ENCODE data around the gene GRID1.

GRID1 gene

DNA sequence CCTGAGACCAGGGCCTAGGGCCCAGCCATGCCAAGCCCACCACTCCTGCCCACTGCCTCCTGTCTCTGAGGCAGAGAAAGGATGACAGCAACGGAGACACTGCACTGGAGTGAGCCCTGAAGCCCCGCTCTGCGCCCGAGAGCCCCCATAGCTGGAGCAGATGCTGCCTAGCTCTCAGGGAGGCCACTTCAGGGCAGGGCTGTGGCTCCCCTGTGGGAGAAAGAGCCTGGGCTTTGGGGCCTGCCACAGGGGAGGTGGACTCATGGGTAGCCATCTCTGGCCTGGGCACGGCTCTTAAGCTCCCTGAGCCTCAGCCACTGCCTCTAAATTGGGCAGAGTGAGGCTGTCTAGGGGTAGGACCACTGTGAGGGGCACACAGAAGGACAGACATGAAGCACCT is 214.2 kb downstream of the GRID1 start:
- H3K9me3 Mint-ChIP-seq, result no peaks in the 10 kb centered on the region
- H3K27ac Mint-ChIP-seq, result no peak overlapping the region
- intact Hi-C loops (cut with micrococcal nuclease), result no loop called here
- H3K27me3 Mint-ChIP-seq, result peaks cover 2% of the 10 kb centered on the region
- H3K4me1 Mint-ChIP-seq (ENCODE audit: low read depth), result no peaks in the 10 kb centered on the region
- H3K36me3 Mint-ChIP-seq (ENCODE audit: low read depth), result no peaks in the 10 kb centered on the region
- no peak overlapping the region for H3K4me3 Mint-ChIP-seq

GRCh38 chr10:86151613-86152012 is 215.0 kb downstream of the GRID1 start:
- H3K4me3 Mint-ChIP-seq, result no peak overlapping the region
- H3K4me1 Mint-ChIP-seq (ENCODE audit: low read depth), result no peaks in the 10 kb centered on the region
- H3K9me3 Mint-ChIP-seq, result no peaks in the 10 kb centered on the region
- intact Hi-C loops (cut with micrococcal nuclease), result no loop called here
- H3K36me3 Mint-ChIP-seq (ENCODE audit: low read depth), result no peaks in the 10 kb centered on the region
- H3K27me3 Mint-ChIP-seq, result peaks cover 2% of the 10 kb centered on the region
- no peak overlapping the region for H3K27ac Mint-ChIP-seq

- Mint-ChIP-seq H3K27me3 (no peaks in the 10 kb centered on the region), H3K4me1 (ENCODE audit: low read depth) (no peaks in the 10 kb centered on the region), H3K27ac (no peak overlapping the region), H3K36me3 (ENCODE audit: low read depth) (no peaks in the 10 kb centered on the region), H3K9me3 (no peaks in the 10 kb centered on the region), H3K4me3 (no peak overlapping the region)
- intact Hi-C loops (cut with micrococcal nuclease), result no loop called here
Measured at GRCh38 chr10:86149257-86149656, 217.3 kb downstream of the GRID1 start.

GRCh38 chr10:86148117-86148516 is 218.5 kb downstream of the GRID1 start:
- Mint-ChIP-seq H3K4me3 (no peak overlapping the region), H3K4me1 (ENCODE audit: low read depth) (no peaks in the 10 kb centered on the region), H3K9me3 (no peaks in the 10 kb centered on the region), H3K36me3 (ENCODE audit: low read depth) (no peaks in the 10 kb centered on the region), H3K27me3 (no peaks in the 10 kb centered on the region), H3K27ac (no peak overlapping the region)
- intact Hi-C loops (cut with micrococcal nuclease), result no loop called here

DNA sequence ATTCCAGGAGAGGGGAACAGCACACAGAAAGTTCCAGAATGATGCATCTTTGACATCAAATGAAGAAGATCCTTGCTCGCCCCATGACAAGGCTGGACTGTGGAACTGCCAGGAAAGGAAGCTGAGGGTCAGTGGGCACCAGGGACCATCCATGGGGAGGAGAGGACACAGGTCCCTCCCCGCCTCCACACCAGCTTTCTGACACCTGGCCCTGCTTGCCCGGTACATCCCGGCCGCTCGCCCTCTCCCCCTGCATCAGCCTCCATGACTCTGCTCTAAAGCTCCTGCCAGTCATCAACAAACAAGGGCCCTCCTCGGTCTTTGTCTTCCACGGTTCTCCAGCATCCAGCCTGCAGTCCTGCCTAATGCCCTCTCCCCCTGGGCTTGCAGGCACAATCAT is 222.3 kb downstream of the GRID1 start:
- no peaks in the 10 kb centered on the region for H3K36me3 Mint-ChIP-seq (ENCODE audit: low read depth)
- H3K27ac Mint-ChIP-seq, result no peak overlapping the region
- no peak overlapping the region for H3K4me3 Mint-ChIP-seq
- intact Hi-C loops (cut with micrococcal nuclease), result no loop called here
- H3K27me3 Mint-ChIP-seq, result no peaks in the 10 kb centered on the region
- no peaks in the 10 kb centered on the region for H3K4me1 Mint-ChIP-seq (ENCODE audit: low read depth)
- no peaks in the 10 kb centered on the region for H3K9me3 Mint-ChIP-seq

DNA sequence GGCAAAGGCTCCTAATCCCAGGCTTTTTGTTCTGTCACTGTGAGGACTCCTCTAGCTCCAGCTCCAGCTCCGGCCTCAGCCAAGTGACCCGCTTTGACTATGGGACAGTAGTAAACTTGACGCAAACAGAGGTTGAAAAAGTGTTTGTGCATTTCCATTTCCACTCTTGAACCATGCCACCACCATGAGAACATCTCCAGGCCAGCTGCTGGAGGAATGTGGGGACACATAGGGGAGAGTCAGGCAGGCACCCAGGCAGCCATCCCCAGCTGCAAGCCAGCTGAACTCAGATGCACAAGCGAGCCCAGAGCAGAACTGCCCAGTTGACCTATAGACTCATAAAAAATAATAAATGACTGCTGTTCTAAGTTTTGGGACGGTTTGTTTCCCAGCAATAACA is 224.7 kb downstream of the GRID1 start:
- Mint-ChIP-seq H3K4me1 (ENCODE audit: low read depth) (no peaks in the 10 kb centered on the region), H3K27ac (no peak overlapping the region), H3K27me3 (no peaks in the 10 kb centered on the region), H3K36me3 (ENCODE audit: low read depth) (no peaks in the 10 kb centered on the region), H3K9me3 (no peaks in the 10 kb centered on the region), H3K4me3 (no peak overlapping the region)
- intact Hi-C loops (cut with micrococcal nuclease), result no loop called here

DNA sequence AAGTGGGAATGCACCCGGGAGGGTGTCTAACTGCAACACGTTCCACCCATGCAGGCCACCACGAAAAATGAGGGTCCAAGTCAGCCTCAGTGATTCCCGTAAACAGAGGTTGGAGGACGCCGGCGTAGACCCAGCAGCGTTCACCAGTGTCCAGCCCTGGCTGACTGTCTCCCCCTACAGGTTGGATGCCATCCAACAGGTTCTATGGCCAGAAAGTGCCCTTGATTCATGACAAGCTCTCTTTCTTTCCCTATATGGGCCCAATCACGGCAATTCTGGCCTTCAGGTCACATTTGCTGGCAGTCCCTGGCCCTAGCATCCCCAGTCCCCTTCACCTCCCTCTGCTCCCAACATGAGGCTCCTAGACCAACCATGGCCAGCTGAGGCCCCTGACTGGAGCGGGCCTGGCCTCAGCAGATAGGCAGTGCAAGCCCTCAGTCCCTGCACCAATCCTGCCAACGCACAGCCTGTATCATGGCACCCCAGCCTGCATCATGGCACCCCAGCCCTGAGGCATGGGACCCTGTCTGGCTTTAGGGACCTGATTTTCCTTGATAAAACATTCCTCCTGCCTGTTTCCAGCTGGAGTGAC is 227.4 kb downstream of the GRID1 start:
- intact Hi-C loops (cut with micrococcal nuclease), result no loop called here
- no peaks in the 10 kb centered on the region for H3K36me3 Mint-ChIP-seq (ENCODE audit: low read depth)
- H3K4me1 Mint-ChIP-seq (ENCODE audit: low read depth), result no peaks in the 10 kb centered on the region
- H3K9me3 Mint-ChIP-seq, result no peaks in the 10 kb centered on the region
- H3K4me3 Mint-ChIP-seq, result no peak overlapping the region
- H3K27me3 Mint-ChIP-seq, result no peaks in the 10 kb centered on the region
- no peak overlapping the region for H3K27ac Mint-ChIP-seq

GRCh38 chr10:86138551-86139065 is 228.0 kb downstream of the GRID1 start:
- intact Hi-C loops (cut with micrococcal nuclease), result no loop called here
- Mint-ChIP-seq H3K4me1 (ENCODE audit: low read depth) (no peaks in the 10 kb centered on the region), H3K4me3 (no peak overlapping the region), H3K36me3 (ENCODE audit: low read depth) (no peaks in the 10 kb centered on the region), H3K9me3 (no peaks in the 10 kb centered on the region), H3K27ac (no peak overlapping the region), H3K27me3 (no peaks in the 10 kb centered on the region)

GRCh38 chr10:86137561-86137960 is 229.0 kb downstream of the GRID1 start:
- no peak overlapping the region for H3K27ac Mint-ChIP-seq
- H3K4me3 Mint-ChIP-seq, result no peak overlapping the region
- H3K4me1 Mint-ChIP-seq (ENCODE audit: low read depth), result no peaks in the 10 kb centered on the region
- no peaks in the 10 kb centered on the region for H3K36me3 Mint-ChIP-seq (ENCODE audit: low read depth)
- H3K9me3 Mint-ChIP-seq, result no peaks in the 10 kb centered on the region
- intact Hi-C loops (cut with micrococcal nuclease), result no loop called here
- no peaks in the 10 kb centered on the region for H3K27me3 Mint-ChIP-seq

- Mint-ChIP-seq H3K27ac (no peak overlapping the region), H3K4me3 (no peak overlapping the region), H3K36me3 (ENCODE audit: low read depth) (no peaks in the 10 kb centered on the region), H3K4me1 (ENCODE audit: low read depth) (no peaks in the 10 kb centered on the region), H3K27me3 (no peaks in the 10 kb centered on the region), H3K9me3 (no peaks in the 10 kb centered on the region)
- intact Hi-C loops (cut with micrococcal nuclease), result no loop called here
Measured at GRCh38 chr10:86136934-86137333, 229.7 kb downstream of the GRID1 start.

- no peak overlapping the region for H3K4me3 Mint-ChIP-seq
- no peaks in the 10 kb centered on the region for H3K27me3 Mint-ChIP-seq
- H3K27ac Mint-ChIP-seq, result no peak overlapping the region
- H3K36me3 Mint-ChIP-seq (ENCODE audit: low read depth), result no peaks in the 10 kb centered on the region
- H3K4me1 Mint-ChIP-seq (ENCODE audit: low read depth), result no peaks in the 10 kb centered on the region
- intact Hi-C loops (cut with micrococcal nuclease), result no loop called here
- no peaks in the 10 kb centered on the region for H3K9me3 Mint-ChIP-seq
Measured at GRCh38 chr10:86135191-86135590, 231.4 kb downstream of the GRID1 start.

DNA sequence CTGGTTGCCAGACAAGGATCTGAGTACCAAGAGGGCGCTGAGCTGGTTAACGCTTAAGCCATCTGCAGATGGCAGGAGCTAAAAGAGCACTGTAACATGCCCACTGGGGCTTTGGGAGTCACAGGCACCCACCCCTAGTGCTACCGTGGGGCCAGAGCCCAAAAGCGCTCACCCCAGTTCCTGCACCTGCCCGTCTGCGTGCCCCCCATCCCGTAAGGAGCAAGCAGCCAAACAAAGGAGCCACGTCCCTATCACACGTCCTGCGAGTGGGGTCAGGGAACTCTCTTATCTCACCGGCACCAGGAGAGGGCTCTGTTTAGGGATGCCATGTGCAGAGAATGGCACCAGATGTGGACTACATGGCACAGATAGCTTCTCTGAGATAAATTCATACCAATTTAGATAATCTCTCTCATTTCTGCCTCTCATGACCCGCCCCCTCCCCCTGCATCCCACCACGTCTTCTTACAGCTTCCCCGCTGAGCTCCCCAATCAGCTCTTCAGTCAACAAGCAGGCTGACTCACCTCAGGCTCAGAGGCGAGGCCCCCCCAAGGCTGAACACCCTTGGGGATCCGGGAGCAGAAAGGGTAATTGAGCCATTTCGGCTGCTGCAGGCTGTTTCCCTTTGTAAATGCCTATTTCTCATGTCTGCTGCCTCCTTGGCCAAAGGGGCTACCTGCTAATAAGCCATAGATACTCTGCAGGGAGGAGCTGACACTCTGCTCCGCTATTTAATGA is 235.7 kb downstream of the GRID1 start:
- no peaks in the 10 kb centered on the region for H3K4me1 Mint-ChIP-seq (ENCODE audit: low read depth)
- H3K4me3 Mint-ChIP-seq, result no peak overlapping the region
- no peaks in the 10 kb centered on the region for H3K9me3 Mint-ChIP-seq
- peaks cover 11% of the 10 kb centered on the region for H3K27me3 Mint-ChIP-seq
- H3K36me3 Mint-ChIP-seq (ENCODE audit: low read depth), result no peaks in the 10 kb centered on the region
- intact Hi-C loops (cut with micrococcal nuclease), result no loop called here
- H3K27ac Mint-ChIP-seq, result no peak overlapping the region

DNA sequence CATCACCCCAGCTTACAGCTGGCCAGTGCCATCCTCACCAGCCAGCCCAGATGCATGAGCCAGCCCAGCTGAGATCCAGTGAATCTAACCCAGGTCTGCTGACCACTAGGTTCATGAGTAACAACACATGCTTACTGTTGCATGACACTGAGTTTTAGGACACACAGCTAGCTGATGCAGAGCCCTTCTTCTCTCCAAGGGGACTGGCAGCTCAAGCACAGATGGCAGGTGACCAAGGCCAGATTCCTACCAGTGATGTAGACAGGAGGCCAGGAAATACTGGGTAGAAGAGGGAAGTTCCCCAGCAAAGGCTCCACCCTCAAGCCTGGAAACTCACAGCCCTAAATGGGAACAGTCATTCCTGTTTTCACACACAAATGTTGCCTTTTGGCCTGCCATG is 236.6 kb downstream of the GRID1 start:
- Mint-ChIP-seq H3K36me3 (ENCODE audit: low read depth) (no peaks in the 10 kb centered on the region), H3K4me3 (no peak overlapping the region), H3K4me1 (ENCODE audit: low read depth) (no peaks in the 10 kb centered on the region), H3K27ac (no peak overlapping the region), H3K27me3 (peaks cover 11% of the 10 kb centered on the region), H3K9me3 (no peaks in the 10 kb centered on the region)
- intact Hi-C loops (cut with micrococcal nuclease), result no loop called here

DNA sequence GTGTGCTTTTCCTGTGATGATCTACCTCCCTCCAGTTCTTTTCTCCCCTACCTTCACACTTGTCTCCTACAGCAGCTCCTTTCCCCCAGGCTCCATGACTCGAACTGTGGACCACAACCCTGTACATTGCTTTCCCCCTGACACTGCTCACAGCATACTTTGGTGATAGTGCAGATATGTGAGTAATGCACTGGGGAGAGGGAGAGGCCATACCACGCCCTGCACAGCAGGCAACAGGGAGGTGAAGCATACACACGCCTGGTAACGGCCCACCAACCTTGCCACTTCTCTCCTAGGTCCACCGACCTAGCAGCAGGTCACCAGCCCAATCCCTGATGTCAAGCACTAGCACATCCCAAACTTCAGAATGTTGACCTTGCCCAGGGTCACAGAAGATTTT is 238.2 kb downstream of the GRID1 start:
- H3K27me3 Mint-ChIP-seq, result peaks cover 11% of the 10 kb centered on the region
- no peaks in the 10 kb centered on the region for H3K4me1 Mint-ChIP-seq (ENCODE audit: low read depth)
- no peaks in the 10 kb centered on the region for H3K36me3 Mint-ChIP-seq (ENCODE audit: low read depth)
- intact Hi-C loops (cut with micrococcal nuclease), result no loop called here
- no peak overlapping the region for H3K27ac Mint-ChIP-seq
- H3K4me3 Mint-ChIP-seq, result no peak overlapping the region
- H3K9me3 Mint-ChIP-seq, result no peaks in the 10 kb centered on the region

Data from dendritic cell treated with granulocyte-macrophage colony-stimulating factor and Interleukin-4, amounts not matched to agents 40 ng/mL and 50 ng/mL, for 4 days (primary cell).